ENCODE data around the gene RABGGTA.
"Not testable (repeated sequence)": the region's sequence is repeated elsewhere in the genome, so short reads cannot be mapped to it uniquely, and the experiment has no call there.

Gene RABGGTA

DNA sequence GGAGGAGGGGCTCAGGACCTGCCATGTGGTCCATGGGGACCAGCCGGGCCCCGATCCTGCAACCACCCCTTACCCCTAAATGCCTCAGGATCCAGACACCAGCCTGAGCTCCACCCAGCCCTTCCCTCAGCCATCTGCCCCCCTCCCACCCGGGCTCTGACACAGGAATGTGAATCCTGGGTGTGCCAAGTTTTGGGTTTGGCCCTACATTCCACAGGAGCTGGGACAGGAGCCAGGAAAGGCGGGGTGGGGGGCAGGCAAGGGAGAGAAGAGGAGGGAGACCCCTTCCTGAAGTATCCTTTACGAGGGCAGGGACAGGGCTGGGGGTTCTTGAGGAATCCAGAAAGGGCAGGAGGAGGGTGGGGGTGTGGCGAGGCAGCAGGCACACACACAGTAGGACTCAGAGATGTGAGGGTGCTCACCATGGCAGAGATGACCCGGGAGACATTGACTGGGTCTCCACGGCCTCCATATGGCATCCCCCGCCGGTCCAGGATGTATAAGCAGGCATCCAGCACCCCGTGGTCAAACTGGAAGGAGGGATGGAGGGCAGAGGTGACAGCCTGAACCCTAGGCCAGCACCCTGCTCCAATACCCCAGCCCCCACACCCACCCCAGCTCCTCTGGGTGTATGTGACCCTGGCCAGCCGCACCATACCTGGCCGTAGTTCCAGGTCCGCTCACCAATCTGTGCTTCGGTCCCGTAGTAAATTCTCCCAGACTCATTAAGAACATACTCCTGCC lies 11.9 kb downstream of the RABGGTA start:
- DNase-seq: no peak

DNA sequence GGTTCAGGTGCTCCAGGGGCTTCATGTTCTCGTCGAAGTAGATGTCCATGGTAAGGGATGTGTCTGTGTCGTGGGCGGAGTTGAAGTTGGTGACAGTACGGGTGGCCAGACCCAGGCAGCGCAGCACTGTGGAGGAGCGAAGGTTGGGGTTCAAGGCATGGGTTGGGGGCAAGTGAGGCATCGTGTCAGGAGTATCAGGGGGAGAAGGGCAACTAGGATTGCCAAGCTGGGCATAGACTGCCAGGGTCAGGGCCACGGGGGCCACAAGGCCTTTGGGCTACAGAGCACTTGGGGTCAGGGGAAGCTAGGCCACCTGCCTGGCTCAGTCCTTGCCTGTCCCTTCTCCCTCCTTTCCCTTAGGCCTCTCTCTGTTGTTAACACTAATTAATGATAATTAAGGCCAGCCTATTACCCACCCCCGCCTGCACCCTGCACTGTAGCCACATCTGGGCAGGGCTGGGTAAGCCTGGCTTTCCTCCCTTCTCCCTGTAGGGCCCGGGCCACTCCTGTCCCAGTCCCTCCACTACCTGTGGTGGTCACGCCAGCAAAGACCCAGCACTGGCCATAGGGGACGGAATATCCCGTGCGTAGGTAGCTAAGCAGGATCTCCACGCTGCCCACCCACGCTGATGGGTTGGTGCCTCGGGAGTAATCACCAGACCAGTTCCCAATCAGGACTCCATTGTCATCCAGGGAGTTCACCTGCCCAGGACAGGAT lies 12.7 kb downstream of the RABGGTA start:
- no peak for DNase-seq

DNA sequence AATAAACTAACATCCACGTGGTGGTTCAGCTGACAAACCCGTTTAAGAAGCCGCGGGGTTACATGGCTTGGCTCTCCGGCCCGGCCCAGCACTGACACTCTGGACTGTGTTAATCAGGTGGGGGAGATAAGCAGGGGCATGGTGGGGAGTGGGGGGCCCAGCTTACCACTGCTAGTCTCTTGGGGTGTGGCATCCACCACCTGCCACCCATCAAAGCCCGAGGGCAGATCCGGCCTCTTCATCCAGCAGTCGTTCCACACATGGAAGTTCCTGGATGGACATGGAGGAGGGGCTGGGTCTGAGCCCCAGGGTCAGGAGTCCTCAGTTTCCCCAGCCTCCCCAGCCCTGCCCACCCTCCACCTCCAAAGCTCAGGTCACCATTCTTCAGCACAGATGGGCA lies 13.3 kb downstream of the RABGGTA start:
- DNase-seq: no peak

DNA sequence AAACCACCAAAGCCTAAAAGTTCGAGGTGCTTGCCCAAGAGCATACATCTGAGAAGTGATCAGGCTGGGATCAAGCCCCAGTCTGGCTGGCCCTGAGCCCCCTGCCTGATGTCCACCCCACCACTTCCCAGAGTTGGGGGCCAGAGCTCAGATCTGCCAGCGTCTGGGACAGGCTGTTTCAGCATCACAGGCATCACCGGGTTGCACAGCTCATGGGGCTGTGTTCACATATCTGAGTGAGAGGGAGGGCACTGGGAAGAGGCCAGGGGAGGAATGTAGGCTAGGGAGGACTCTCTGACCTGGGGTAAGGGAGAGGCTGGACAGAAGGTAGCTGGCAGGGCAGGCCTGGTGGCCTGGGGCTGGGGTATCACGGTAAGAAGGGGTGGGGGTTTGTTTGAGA lies 14.4 kb downstream of the RABGGTA start:
- no peak for DNase-seq

DNA sequence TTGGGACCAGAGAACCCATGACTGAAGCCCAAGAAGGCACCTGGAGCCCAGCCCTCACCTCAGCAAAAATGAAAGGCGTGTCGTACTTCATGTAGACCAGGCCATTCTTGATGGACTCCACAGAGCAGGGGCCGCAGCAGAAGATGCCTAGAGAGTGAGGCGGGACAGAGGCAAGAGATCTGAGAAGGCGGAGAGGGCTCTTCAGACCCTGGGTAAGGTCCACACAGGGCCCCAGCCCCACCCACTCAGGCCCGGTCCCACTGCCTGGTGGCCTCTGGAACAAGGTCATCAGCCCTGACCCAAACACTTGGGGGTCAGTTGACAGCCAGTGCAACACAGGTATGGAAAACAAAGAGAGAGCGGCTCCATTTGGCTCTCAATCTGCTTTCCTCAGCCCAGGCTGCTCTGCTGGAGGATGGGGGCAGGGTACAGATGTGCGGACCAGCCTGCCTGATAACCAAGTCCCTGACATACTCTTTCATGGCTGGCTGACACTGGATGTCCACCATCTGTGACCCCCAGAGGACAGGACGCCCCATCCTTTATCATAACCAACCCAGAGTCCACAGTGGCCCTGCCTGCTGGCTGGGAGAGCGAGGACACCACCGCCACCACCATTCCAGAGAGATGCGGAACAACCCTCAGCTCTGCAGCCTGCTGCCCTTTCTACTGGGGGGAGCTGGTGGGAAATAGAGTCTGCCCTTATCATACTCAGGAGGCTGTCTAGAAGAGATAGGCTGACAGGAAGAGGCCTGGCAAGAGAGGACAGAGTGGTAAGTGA lies 15.3 kb downstream of the RABGGTA start:
- no peak for DNase-seq

DNA sequence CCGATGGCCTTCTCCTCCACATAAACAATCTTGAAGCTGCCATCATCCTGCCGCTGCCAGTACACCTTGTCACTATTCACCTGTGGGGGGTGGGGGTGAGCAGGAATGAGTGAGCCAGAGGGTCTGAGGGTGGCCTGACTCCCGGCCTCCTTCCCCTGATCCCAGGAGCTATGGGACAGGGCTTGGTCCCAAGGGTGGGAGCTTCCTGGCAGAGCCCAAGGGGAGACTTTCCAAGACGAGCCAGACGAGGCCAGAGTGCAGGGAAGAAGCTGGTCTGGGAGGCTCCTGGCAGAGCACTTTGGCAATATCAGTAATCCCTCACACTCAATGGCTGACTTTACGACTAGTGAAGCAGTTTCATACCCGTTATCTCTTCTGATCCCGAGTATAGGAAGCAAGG lies 16.0 kb downstream of the RABGGTA start:
- DNase-seq: no peak

DNA sequence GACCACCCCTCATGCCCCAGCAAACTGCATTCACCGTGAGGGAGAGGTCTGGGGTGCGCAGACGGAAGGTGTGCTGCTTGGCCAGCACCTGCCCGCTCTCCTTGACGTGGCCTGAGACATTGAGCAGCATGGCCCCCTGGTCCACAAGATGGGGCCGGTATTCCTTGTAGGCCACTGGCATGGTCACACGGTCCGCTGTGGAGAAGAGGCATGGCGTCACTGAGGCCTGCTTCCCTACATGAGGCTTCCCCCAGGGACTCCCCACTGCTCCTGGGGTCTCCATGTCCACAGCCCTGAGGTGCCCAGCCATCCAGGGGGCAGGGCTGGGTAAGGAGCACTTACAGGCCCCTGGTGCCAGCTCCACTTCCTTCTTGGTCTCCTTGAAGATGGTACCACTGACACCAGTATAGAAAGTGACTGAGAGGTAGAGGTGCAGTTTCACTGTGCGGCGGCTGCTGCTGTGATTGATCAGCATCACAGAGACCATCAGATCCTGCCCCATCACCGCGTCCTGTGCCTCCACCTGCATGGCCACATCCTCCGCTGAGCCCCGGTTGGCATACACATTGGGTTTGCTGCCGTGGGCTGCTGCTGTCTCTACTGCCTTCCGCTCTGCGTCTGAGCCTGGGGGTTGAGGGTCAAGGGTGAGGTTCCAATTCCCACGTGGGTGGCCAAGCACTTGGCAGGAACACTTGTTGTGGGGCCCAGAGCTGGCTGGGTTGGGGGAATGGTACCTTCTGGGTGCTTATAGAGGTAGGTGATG lies 16.6 kb downstream of the RABGGTA start:
- DNase-seq: no peak

DNA sequence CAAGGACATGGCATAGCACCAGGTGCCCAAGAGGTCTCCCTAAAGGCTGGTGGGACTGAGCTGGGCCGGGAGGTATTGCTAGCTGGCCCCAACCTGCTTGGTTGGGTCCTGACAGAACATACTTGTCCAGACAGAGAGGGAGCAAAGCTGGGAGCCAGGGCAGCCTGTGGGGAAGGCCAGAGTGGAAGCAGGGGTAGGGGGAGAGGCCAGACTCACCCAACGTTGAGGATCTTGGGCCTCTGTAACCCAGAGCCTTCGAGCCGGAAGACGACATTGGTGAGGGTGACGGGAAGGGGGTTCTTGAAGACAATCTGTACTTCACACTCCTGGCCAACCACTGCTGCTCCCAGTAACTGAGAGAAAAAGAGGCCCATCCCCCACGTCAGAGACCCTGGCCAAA lies 17.5 kb downstream of the RABGGTA start:
- DNase-seq: no peak

DNA sequence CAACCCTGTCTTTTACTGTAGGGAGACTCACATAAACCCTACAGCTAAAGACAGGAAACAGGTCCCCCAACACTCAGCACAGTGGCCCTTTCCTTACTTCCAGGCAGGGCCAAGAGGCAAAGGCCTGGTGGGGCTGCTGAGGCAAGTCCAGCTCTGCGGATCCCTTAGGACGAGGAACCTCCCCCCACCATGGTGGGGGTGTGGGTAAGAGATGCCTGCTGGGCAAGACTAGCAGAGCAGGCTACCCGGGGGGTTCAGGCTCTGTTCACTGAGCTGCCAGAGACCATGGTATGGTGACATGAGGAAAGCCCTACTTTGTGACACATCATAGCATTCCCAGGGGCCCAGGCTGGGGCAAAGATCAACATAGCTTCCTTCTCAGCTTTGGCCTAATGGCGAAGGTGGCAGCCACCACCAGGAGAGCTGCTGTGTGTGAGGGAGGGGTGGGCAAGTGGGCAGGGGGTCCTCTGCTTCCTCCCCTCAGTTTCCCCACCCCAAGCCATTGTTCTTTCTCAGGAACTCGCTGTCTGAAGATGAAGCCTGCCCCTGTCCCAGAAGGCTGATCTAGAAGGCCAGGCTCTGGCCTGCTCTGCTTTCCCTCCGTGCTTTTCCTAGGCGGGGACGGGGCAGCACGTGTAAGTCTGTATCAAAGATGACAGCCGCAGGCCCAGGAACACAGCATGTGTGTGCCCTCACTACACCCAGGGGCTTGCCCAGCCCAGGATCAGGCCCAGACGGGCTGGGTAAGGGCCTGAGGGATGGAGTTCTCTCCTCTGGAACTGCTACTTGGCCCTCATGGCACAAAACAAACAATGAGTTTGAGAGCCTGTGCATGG lies 18.9 kb downstream of the RABGGTA start:
- DNase-seq: no peak

DNA sequence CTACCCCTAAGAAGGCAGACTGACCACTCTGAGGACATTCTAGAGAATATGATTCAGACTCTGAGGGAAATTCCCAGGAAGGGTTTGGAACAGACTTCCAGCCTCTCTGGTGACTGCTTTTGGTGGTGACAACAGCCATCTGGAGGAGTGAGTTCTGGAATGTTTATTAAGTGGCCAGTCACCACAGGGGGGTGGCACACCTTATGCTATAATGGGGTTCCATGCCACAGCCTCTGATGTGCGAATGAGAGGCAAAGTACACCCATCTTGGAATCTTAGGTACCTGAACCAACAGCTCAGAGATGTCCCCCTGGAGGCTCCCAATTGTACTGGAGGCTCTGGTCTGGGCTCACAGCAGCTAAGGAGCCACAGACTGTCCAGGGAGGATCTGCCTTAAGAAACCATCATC lies 19.5 kb downstream of the RABGGTA start:
- no peak for DNase-seq

DNA sequence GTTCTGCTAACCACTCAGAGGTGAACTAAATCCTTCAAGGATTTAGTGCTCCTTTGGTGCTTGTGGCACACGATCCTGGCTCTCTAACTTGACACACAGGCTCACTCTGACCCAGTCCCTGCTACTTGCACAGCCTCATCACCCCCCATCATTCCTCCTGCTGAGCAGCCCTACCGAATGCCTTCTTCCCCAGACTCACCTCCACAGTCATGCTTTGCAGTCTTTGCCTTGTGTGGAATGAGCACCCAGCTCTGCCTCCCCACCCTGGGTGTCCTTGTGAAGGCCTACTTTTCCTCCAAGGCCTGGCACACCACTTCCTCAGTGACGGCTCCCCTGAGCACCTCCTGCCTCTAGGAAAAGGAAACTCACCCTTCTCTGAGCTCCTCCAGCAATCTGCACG lies 21.0 kb downstream of the RABGGTA start:
- no peak for DNase-seq

DNA sequence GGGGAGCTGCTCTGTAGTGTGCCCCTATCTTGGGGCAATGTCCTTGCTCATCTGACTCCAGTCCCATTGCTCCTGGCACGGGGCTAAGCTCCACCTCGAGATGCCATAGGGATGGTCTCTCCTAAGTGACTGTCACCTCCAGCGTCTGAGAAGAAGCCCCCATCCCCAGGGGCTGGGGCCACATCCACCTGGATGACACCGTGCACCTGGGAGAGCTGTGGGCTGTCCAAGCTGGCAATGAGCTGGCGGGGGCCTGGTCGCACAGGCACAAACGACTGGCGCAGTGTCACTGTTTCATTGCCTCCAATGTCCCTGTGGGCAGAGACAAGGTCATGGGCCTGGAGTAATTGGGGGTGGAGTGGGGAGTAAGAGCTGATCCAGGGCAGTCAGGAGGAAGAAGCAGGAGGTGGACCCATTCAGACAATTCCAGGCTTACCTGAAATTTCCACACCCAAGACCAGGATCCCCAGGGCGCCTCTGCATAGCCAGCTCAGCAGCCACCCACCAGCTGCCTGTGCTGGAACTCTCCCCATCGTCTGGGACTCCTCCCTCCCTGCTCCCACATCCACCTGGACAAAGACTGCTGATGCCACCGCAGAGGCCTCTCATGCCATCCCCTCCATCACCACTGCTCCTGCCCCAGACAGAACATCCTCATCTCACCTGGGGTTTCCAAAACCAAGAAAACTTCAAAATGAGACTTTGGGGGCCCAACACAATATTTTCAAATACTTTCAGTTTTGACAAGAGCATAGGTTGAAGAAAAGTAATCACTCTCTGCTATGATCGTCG lies 22.0 kb downstream of the RABGGTA start:
- no peak for DNase-seq

DNA sequence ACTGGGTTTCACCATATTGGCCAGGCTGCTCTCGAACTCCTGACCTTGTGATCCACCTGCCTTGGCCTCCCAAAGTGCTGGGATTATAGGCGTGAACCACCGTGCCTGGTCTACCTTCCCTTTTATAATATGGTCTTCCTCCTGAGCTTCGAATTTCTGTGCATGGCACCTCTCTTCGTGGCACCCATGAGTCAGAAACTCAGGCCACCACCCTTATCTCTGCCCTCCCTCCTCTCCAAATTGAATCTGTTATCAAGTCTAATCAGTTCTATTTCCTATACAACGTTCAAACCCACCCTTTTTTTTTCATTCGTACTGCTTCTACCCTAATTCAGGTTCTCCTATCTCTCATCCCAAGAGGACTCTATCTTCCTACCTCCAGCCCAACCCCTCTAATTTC lies 24.0 kb downstream of the RABGGTA start:
- DNase-seq: no peak

DNA sequence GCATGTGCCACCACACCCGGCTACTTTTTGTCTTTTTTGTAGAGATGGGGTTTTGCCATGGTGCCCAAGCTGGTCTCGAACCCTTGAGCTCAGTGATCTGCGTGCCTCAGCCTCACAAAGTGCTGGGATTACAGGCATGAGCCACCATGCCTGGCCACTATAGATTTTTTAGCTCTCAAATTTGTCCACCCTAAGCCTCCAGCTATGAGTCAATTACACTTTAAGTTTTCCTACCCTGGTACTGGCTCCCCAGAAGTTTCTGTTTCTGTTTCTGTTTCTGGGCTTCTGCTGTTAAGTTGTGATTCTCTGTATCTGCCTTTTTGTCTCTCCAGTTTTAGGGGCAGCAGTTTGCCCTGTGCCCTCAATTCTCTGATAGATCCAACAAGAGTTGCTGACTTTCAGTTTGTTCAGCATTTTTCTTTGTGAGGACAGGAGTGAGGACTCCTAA lies 24.6 kb downstream of the RABGGTA start:
- DNase-seq: peak in 1 of 2 donors; percentile 16

DNA sequence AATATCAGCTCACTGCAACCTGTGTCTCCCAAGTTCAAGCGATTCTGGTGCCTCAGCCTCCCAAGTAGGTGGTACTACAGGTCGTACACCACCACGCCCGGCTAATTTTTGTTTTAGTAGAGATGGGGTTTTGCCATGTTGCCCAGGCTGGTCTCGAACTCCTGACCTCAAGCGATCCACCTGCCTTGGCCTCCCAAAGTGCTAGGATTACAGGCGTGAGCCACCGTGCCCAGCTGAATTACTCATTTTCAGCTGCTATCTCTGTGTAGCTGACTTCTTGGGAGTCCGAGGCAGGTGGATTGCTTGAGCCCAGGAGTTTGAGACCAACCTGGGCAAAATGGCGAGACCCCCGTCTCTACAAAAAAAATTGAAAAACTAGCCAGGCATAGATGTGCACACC lies 26.0 kb downstream of the RABGGTA start:
- DNase-seq: not testable (repeated sequence)

DNA sequence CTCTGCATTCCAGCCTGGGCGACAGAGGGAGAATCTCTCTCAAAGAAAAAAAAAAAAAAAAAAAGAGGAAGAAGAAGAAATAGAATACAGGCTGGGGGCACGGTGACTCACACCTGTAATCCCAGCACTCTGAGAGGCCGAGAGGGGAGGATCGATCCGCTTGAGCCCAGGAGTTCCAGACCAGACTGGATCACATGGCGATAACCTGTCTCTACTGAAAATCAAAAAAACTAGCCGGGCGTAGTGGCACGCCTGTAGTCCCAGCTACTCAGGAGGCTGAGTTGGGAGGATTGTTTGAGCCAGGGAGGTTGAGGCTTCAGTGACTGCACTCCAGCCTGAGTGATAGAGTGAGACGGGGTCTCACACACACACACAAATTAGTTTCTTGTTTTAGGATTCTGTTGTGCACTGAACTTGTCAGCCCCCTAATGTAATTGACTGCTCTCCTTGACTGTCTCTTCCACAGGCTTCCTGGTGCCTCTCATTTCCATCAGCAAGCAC lies 28.0 kb downstream of the RABGGTA start:
- DNase-seq: peak in 1 of 2 donors; percentile 17

DNA sequence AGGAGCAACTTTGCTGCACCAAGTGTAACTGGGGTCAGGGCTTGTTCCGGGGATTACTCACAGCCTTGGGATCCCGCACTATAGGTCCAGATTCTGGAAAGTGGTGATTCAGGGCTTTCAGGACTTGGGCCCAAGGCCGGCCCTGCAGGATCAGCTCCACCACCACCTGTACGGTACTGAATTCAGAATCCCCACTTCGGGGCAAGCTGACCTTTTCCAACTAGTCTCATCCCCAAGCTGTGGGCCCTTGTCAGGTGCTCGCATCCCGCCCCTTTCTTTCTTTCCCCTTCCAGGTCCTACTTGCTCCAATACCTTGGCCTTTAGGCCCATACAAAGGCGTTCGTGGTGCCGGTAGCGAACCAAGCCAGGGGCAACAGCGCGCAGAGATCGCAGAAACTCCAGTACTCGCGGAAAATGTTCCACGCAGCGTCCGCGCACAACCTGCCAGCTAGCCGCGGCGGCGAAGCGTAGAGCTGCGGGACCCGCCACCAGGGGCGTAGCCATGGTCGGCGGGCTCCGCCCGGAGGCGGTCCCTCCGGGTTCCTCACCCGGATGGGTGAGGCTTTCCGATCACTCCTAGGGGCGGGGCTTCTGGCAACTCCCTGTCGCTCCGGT lies 29.5 kb downstream of the RABGGTA start:
- peak; percentile 94 to 97 for DNase-seq

DNA sequence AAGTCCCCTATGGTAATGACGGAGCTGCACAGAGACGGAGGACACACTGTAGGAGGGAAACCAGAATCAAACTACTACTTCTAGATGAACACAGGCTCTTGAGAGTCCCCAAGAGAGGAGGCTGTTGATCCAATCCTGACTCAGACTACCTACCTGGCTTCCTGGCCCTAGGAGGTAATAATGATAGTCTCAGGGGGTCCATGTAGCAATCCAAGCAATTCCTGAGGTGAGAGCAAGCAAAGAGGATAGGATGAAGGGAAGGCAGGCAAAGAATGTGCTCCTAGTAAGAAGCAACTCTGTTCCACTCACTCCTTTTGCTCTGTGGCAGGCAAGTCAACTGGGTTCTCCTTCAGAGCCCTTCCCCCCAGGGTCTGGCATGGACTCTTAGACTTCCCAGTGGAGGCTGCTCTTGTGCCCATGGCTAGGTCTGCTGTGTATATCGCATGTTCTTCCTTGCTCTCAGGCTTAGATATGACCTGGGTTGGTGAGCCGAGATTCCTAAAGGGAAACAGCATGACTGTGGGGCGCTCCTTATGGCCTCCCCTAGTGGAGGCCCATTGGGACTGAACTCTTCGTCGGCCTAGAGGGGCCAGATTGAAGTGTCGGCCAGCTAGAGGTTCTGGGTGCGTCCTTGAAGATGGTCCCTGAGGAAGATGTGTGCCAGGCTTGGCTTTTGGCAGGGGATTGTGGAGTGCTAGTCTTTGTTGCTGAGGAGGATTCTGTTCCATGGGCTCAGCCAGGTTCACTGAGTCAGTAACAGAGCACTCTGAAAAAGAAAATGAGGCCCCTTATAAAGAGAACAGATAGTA lies 31.1 kb downstream of the RABGGTA start:
- no peak for DNase-seq

DNA sequence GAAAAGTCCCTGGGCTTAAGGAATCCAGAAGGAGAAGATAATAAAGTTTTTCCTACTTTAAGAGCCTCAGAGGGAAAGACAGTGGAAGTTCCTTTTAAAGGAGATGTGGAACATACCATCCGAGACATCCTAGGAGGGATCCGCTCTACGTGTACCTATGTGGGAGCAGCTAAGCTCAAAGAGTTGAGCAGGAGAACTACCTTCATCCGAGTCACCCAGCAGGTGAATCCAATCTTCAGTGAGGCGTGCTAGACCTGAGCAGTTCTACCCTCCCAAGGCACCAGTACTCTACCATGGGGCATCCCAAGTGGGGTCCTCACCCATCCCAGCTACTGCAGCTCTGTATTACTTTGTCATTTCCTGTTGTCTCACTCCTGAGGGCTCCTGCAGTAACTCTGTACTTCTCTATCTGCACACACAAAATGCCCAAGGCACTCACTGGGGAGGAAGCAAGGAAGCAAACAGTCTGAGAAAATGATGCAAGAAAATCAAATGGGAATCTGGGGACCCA lies 32.8 kb downstream of the RABGGTA start:
- no peak for DNase-seq

Data from activated CD4-positive, alpha-beta T cell treated with anti-CD3 and anti-CD28 coated beads for 4 hours (primary cell).